ENCODE measurements around the gene SYNGR4.

DNA sequence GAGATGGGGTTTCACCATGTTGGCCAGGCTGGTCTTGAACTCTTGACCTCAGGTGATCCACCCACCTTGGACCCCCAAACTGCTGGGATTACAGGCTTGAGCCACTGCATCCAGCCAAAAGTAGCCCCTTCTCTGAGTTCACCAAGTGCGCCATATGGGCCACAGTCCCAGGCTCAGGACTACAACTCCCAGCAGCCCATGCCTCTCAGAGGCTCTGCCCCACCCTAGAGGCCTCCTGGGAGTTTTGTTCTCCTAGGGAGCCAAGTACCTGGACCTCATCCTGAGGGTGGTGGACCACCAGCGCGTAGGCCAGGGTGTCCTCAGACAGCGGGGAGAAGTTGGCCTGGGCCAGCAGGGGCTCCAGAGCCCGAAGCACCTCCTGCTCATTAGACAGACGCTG, 19.3 kb upstream of the SYNGR4 start:
- no peak for TF ChIP-seq POLR2A (IDR thresholded peaks at IDR 0.05)
- TF ChIP-seq, protein P1, sequence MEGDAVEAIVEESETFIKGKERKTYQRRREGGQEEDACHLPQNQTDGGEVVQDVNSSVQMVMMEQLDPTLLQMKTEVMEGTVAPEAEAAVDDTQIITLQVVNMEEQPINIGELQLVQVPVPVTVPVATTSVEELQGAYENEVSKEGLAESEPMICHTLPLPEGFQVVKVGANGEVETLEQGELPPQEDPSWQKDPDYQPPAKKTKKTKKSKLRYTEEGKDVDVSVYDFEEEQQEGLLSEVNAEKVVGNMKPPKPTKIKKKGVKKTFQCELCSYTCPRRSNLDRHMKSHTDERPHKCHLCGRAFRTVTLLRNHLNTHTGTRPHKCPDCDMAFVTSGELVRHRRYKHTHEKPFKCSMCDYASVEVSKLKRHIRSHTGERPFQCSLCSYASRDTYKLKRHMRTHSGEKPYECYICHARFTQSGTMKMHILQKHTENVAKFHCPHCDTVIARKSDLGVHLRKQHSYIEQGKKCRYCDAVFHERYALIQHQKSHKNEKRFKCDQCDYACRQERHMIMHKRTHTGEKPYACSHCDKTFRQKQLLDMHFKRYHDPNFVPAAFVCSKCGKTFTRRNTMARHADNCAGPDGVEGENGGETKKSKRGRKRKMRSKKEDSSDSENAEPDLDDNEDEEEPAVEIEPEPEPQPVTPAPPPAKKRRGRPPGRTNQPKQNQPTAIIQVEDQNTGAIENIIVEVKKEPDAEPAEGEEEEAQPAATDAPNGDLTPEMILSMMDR (IDR thresholded peaks at IDR 0.05) = no peak

Data from heart left ventricle (tissue), 13 donors.